Iris pigment epithelial cell (primary cell): Measurements from ENCODE around the gene SNPH.

Experiments used
- DNase-seq: peaks from one replicate; pipeline ENCODE4 v3.0.0-alpha.2; 2011; ENCODE audit warnings: low read depth

SNPH gene

GRCh38 chr20:1265226-1265915, 723 bp upstream of the SNPH start:
- DNase-seq, result peak; percentile 19

- DNase-seq, result no peak
Measured at GRCh38 chr20:1265916-1266166, 253 bp upstream of the SNPH start.

GRCh38 chr20:1267161-1267560, 1.1 kb downstream of the SNPH start:
- DNase-seq, result no peak

GRCh38 chr20:1267809-1268374, 1.8 kb downstream of the SNPH start:
- DNase-seq, result no peak

- no peak for DNase-seq
Measured at GRCh38 chr20:1269235-1269634, 3.1 kb downstream of the SNPH start.

- DNase-seq, result no peak
Measured at GRCh38 chr20:1269850-1270249, 3.8 kb downstream of the SNPH start.

GRCh38 chr20:1272368-1273100, 6.4 kb downstream of the SNPH start:
- DNase-seq, result no peak

- no peak for DNase-seq
Measured at GRCh38 chr20:1273366-1273765, 7.3 kb downstream of the SNPH start.

GRCh38 chr20:1274485-1275311, 8.6 kb downstream of the SNPH start:
- DNase-seq, result no peak

GRCh38 chr20:1275919-1276318, 9.8 kb downstream of the SNPH start:
- no peak for DNase-seq

GRCh38 chr20:1277529-1278322, 11.6 kb downstream of the SNPH start:
- DNase-seq, result no peak

GRCh38 chr20:1278993-1279392, 12.9 kb downstream of the SNPH start:
- DNase-seq, result no peak

GRCh38 chr20:1280195-1281102, 14.4 kb downstream of the SNPH start:
- no peak for DNase-seq

- DNase-seq, result no peak
Measured at GRCh38 chr20:1281279-1282057, 15.4 kb downstream of the SNPH start.

GRCh38 chr20:1282966-1283365, 16.9 kb downstream of the SNPH start:
- no peak for DNase-seq

- DNase-seq, result peak; percentile 17
Measured at GRCh38 chr20:1283522-1284510, 17.7 kb downstream of the SNPH start.

GRCh38 chr20:1286267-1287024, 20.4 kb downstream of the SNPH start:
- no peak for DNase-seq

- no peak for DNase-seq
Measured at GRCh38 chr20:1287306-1287705, 21.2 kb downstream of the SNPH start.
